ENCODE measurements around the gene ETFDH.

ETFDH gene

DNA sequence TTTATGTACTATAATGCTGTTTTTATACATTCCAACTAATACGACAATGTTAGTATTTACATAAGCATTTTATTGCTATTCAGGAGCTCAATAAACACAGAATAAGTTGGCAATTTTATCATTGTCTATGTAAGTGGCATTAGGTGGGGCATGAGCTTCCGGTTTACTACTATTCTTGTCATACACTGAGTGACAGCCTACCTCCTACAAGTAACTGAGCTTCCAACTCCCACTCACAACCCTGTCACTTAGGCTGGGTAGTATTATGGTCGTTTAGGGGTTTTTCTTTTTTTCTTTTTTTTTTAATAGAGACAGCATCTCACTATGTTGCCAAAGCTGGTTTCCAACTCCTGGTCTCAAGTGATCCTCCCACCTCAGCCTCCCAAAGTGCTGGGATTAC is 43.7 kb downstream of the ETFDH start:
- no peak for DNase-seq (ENCODE audit: low read depth)
- TF ChIP-seq, protein P1, sequence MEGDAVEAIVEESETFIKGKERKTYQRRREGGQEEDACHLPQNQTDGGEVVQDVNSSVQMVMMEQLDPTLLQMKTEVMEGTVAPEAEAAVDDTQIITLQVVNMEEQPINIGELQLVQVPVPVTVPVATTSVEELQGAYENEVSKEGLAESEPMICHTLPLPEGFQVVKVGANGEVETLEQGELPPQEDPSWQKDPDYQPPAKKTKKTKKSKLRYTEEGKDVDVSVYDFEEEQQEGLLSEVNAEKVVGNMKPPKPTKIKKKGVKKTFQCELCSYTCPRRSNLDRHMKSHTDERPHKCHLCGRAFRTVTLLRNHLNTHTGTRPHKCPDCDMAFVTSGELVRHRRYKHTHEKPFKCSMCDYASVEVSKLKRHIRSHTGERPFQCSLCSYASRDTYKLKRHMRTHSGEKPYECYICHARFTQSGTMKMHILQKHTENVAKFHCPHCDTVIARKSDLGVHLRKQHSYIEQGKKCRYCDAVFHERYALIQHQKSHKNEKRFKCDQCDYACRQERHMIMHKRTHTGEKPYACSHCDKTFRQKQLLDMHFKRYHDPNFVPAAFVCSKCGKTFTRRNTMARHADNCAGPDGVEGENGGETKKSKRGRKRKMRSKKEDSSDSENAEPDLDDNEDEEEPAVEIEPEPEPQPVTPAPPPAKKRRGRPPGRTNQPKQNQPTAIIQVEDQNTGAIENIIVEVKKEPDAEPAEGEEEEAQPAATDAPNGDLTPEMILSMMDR (IDR thresholded peaks at IDR 0.05; ENCODE audit: low read length, missing control alignments) = no peak
- H3K4me3 ChIP-seq (replicated peaks; ENCODE audit: low read depth, low read length) = no peak overlapping the region

DNA sequence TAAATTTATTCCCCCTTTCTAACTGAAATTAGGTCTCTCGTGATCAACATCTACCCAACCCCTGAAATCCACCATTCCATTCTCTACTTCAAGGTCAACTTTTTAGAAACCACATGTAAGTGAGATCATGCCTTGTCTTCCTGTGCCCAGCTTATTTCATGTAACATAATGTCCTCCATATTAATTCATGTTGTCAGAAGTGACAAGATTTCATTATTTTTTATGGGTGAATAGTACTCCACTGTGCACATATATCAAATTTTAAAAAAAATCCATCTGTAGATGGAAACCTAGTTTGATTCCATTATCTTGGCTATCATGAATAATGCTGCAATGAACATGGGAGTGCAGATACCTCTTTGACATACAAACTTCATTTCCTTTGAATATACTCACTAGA is 49.6 kb downstream of the ETFDH start:
- no peak overlapping the region for H3K4me3 ChIP-seq (replicated peaks; ENCODE audit: low read depth, low read length)
- TF ChIP-seq, protein P1 (IDR thresholded peaks at IDR 0.05; ENCODE audit: low read length, missing control alignments) = no peak
- no peak for DNase-seq (ENCODE audit: low read depth)

- peak; percentile 49 for DNase-seq (ENCODE audit: low read depth)
- H3K4me3 ChIP-seq (replicated peaks; ENCODE audit: low read depth, low read length) = peak overlapping the region; percentile 69
- TF ChIP-seq, protein P1 (IDR thresholded peaks at IDR 0.05; ENCODE audit: low read length, missing control alignments) = no peak
Measured at GRCh38 chr4:158722291-158722916, 50.3 kb downstream of the ETFDH start.

- peak; percentile 76 for DNase-seq (ENCODE audit: low read depth)
- TF ChIP-seq, protein P1 (IDR thresholded peaks at IDR 0.05; ENCODE audit: low read length, missing control alignments) = no peak
- peak within 1 kb of the TSS; percentile 69 for H3K4me3 ChIP-seq (replicated peaks; ENCODE audit: low read depth, low read length)
Measured at GRCh38 chr4:158722917-158723793, 51.1 kb downstream of the ETFDH start, which contains the start of gene PPID. Gene PPID (minus strand): TSS chr4:158723396. CDS start chr4:158723288, 108 bp downstream.

DNA sequence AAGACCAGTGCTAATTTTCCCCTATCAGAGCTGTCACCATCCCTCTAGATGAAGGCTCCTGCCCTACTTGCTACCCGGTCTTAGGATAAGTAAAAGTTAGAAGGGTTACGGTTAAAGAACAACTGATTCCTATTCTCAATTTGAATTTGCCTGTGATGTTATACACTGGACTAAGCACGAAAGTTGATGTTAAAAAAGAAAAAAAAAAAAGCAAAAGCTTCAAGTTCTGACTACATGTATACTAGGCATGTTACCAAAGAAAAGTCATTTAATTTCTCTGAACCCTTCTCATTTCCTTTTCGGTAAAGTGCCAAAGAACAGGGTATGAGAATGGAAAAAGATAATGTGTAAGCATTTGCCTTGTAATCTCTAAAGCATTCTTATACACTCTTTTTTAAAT is 52.5 kb downstream of the ETFDH start:
- no peak for DNase-seq (ENCODE audit: low read depth)
- TF ChIP-seq, protein P1 (IDR thresholded peaks at IDR 0.05; ENCODE audit: low read length, missing control alignments) = no peak
- H3K4me3 ChIP-seq (replicated peaks; ENCODE audit: low read depth, low read length) = no peak overlapping the region

GRCh38 chr4:158726633-158727032 is 54.5 kb downstream of the ETFDH start:
- DNase-seq (ENCODE audit: low read depth) = no peak
- TF ChIP-seq, protein P1 (IDR thresholded peaks at IDR 0.05; ENCODE audit: low read length, missing control alignments) = no peak
- H3K4me3 ChIP-seq (replicated peaks; ENCODE audit: low read depth, low read length) = no peak overlapping the region
